T-helper 1 cell (primary cell): ENCODE data around the gene XRCC6.
"Not testable (repeated sequence)": the region's sequence is repeated elsewhere in the genome, so short reads cannot be mapped to it uniquely, and the experiment has no call there.

Source experiments
- DNase-seq, 5 donors: peaks; one replicate each; pipeline ENCODE4 v3.0.0-alpha.2; 2012 to 2020

The XRCC6 gene

DNA sequence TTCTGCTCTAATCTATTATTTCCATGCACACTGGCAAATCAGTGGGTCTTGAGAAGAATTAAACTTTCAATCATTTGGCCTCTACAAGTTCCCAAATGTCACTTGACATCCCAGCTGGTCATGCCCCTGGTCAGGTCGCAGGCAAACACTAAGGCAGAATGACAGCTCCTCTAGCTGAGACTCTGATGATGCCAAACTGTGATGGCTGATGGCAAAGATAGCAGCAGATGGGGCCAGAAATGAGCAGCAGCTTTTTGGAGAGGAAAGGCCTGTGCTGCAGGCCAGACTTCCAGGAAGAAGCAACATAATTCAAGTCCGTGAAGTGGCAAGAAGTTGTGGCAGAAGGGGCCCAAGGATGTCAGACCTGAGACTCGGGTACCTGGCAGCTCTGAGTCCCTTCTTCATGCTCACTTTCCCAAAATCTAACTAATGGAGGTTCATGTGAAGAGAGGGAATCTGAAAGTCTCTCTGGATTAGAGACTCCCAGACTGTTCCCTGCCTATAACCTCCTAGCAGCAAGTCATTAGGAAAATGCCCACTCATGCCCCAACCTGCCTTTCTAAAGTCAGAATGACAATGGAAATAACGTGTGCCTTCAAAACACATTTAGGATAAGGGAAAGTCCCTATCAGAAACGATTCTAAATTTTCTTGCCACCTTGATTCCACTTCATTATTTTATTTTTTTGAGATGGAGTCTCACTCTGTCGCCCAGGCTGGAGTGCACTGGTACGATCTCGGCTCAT is 22.0 kb upstream of the XRCC6 start:
- no peak for DNase-seq

DNA sequence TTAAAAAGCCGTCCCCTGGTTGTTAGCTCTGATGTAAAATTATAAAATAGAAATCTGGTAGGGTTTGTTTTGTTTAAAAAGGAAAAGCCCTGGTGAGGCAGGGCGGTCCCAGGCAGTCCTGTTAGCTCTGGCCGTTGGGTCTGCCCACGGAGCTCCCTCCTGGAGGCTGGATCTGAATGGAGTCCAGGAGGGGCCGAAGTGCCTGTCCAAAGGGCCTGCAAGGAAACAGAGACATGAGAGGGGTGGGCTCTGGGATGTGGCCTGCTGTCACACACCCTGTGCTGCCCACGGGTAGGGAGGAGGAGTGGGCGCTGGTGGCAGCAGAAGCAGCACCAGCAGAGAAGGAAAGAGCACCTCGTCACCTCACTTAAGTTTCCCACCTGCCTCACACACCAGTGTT is 20.1 kb upstream of the XRCC6 start:
- no peak for DNase-seq

DNA sequence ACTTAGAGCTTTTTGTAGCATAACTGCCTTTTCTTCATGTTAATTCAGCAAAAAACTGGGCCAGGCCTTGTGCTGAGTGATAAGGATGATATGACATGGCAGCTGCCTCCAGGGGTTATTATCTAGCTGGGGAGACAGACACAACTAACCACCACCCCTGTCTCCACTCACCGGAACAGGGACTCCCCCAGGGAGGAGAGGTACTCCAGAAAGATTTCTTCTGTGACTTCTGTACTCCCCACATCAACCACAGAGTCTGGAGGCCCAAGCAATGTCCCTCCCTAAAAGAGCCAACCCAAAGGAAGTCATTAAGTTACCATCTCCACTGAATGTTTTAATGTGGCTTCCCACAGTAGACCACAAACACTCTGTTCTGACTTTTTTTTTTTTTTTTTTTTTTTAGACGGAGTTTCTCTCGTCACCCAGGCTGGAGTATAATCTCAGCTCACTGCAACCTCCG is 17.2 kb upstream of the XRCC6 start:
- peak; percentile 28 to 81 (median 48) for DNase-seq

DNA sequence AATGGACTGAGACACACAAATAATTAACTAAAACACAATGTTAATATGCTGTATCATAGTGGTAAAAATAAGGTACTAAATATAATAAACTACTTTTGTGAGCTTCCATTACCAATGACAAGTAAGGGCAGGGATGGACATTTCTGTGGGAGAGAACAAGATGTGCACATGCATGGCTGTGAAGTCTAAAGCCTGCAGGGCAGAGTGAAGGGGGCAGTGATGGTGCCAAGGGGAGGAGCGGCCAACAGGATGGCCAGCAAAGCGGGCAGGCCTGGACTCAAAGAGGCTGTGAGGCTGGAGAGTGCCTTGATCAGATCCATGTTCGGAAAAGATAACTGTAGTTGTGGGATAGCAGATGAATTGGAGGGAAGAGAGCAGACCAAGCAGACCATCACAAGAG is 12.7 kb upstream of the XRCC6 start:
- DNase-seq: no peak

DNA sequence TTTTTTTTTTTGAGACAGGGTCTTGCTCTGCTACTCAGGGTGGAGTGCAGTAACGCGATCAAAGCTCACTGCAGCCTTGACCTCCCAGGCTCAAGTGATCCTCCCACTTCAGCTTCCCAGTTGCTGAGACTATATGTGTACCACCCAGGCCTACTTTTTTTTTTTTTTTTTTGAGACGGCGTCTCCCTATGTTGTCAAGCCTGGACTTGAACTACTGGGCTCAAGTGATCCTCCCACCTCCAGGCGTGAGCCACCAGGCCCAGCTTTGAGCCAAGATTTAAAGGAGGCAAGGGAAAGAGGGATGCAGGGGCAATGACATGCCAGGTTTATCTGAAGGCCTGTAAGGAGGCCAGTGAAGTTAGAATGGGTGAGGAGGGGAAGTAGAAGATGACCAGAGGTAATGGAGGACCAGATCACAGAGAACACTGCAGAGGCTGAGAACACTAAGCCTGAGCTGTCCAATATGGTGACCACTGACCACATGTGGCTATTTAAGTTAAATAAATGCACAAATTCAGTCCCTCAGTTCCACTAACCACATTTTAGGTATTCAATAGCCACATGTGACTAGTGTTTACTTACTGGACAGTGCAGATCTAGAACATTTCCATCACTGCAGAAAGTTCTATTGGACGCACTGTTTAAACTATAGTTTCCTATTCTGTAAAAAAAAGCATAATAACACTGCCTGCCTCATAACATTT is 8.3 kb upstream of the XRCC6 start:
- DNase-seq: no peak

DNA sequence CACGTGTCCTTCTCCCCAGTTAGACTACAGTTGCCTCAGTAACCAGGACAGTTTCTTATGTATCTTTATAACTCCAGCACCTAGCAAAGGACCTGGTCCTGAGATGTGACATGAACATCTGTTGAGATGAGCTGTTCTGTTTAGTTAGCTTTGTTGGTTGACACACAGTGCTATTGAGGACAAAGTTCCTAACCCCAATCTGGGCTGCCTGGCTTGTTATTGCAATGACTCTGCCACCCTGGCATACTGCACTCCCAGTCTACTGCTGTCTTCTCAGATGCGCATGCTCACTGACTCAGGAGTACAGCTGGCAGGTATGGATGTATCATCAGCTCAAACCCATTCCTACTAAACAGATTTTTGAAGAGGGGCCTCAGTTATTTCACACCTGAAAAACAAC is 7.6 kb upstream of the XRCC6 start:
- DNase-seq: no peak

DNA sequence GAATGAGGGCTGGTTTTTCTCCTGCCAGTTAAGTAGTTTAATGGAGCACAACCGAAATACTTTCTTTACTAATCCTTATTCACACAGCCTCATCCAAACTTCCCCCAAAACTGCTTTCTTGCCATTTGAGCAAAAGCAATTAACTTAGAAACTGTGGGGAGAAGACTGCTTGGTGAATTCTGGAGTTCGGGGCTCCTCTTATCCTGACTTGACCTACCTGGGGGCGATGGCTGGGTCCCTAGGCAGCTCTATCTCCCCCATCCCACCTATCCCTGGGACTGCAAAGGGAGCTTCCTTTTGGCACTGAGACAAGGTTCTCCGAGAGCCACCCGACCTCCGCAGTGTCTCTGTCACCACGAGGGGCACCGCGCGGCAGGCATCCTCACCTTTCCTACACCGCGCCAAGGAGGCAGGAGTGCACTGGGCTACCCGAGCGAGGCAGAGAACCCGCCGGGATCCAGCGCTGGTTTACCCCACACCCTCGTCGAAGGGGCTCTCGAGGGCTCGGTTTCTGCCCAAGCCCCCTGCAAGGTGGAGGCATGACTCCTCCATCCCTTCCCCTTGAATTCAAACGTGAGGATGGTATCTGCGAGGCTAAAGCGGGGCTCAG is 1.0 kb upstream of the XRCC6 start:
- DNase-seq: peak; percentile 9 to 56 (median 31)

DNA sequence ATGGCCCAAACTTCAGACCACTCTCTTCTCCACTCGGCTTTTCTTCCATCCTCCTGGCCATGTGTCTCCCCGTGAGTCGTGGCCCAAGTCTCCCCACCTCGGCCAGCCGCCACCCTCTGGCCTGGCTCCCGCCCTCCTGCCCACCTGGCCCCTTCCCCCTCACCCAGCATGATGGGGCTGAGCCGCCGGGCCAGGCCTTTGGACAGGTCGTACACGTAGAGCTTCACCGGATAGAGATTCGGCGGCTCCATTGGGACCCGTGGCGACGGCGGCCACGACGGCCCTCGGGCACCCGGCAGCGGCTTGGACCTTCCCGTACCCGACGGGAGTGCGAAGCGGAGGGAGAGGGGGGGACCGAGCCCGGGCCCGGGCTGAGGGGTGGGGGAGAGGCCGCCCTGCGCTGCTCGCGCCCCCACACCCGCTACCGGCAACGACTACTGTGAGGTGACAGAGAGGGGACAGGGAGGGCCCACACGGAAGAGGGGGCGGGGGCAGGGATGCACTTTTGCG is 451 bp upstream of the XRCC6 start, which contains the start of gene DESI1:
Gene DESI1, minus strand, starts transcription at position 455 of the 510 bp plus-strand sequence. Its CDS starts 204 bp downstream, at position 251.
- no peak for DNase-seq

DNA sequence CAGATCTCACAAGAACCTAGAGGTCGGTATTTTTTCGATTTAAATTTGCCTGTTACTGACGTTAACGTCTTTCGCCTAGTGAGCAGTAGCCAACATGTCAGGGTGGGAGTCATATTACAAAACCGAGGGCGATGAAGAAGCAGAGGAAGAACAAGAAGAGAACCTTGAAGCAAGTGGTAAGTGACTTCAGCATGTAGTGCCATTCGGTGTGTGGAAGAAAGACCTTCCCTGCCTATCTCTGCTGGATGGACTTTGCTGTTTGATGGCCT is 750 bp downstream of the XRCC6 start:
- no peak for DNase-seq

DNA sequence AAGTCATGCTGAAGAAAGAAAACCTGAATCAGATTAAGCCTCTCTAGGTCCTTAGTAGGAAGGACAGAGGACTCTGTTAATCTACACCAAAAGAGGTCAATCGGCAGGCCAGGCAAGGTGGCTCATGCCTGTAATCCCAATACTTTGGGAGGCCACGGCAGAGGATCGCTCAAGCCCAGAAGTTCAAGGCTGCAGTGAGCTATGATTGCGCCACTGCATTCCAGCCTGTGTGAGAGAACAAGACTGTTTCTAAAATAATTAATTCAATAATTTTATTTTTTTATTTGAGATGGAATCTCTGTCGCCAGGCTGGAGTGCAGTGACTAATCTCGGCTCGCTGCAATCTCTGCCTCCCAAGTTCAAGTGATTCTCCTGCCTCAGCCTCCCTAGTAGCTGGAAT is 4.5 kb downstream of the XRCC6 start:
- no peak for DNase-seq

DNA sequence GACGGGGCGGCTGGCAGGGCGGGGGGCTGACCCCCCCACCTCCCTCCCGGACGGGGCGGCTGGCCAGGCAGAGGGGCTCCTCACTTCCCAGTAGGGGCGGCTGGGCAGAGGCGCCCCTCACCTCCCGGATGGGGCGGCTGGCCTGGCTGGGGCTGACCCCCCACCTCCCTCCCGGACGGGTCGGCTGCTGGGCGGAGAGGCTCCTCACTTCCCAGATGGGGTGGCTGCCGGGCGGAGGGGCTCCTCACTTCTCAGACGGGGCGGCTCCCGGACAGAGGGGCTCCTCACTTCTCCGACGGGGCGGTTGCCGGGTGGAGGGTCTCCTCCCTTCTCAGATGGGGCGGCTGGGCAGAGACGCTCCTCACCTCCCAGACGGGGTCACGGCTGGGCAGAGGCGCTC is 10.0 kb downstream of the XRCC6 start:
- DNase-seq: not testable (repeated sequence)

DNA sequence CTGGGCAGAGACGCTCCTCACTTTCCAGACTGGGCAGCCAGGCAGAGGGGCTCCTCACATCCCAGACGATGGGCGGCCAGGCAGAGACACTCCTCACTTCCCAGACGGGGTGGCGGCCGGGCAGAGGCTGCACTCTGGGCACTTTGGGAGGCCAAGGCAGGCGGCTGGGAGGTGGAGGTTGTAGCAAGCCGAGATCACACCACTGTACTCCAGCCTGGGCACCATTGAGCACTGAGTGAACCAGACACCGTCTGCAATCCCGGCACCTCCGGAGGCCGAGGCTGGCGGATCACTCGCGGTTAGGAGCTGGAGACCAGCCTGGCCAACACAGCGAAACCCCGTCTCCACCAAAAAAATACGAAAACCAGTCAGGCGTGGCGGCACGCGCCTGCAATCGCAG is 10.5 kb downstream of the XRCC6 start:
- DNase-seq: not testable (repeated sequence)

DNA sequence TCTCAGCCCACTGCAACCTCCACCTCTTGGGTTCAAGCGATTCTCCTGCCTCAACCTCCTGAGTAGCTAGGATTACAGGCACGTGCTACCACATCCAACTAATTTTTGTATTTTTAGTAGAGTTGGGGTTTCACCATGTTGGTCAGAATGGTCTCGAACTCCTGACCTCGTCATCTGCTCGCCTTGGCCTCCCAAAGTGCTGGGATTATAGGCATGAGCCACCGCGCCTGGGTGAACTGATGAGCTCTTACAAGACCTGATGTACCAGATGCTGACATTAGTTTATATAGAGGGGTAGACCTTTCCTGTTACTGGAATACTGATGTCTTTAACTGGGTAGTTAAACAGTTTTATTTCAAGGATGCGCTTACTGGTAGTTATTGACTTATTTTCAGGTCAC is 13.5 kb downstream of the XRCC6 start:
- DNase-seq: not testable (repeated sequence)

DNA sequence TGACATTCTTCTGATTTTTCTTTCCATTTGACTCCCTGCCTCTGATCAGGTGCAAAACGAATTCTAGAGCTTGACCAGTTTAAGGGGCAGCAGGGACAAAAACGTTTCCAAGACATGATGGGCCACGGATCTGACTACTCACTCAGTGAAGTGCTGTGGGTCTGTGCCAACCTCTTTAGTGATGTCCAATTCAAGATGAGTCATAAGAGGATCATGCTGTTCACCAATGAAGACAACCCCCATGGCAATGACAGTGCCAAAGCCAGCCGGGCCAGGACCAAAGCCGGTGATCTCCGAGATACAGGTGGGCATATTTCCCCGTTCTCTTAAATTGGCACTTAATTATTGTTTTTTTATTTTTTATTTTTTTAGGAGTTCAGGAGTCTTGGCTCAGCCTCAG is 15.4 kb downstream of the XRCC6 start:
- no peak for DNase-seq

DNA sequence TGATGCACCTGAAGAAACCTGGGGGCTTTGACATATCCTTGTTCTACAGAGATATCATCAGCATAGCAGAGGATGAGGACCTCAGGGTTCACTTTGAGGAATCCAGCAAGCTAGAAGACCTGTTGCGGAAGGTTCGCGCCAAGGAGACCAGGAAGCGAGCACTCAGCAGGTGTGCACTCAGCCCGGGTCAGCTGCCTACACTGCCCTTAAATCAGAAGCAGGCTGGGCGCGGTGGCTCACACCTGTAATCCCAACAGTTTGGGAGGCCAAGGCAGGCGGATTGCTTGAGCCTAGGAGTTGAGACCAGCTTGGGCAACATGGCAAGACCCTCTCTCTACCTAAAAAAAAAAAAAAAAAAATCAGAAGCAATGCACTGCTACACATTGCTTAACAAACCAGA is 16.5 kb downstream of the XRCC6 start:
- DNase-seq: not testable (repeated sequence)

DNA sequence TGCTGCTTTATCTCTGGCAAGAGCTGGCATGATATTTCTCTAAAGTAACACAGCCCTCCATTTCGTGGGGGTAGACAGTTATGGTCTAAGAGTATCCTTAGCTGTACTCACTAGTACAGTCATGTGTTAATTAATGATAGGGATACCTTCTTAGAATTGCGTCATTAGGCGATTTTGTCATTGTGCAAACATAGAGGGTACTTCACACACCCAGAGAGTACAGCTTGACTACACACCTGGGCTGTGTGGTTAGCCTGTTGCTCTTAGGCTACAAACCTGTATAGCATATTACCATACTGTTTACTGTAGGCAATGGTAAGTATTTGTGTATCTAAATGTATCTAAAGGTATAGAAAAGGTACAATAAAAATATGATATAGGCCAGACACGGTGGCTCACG is 17.0 kb downstream of the XRCC6 start:
- no peak for DNase-seq

DNA sequence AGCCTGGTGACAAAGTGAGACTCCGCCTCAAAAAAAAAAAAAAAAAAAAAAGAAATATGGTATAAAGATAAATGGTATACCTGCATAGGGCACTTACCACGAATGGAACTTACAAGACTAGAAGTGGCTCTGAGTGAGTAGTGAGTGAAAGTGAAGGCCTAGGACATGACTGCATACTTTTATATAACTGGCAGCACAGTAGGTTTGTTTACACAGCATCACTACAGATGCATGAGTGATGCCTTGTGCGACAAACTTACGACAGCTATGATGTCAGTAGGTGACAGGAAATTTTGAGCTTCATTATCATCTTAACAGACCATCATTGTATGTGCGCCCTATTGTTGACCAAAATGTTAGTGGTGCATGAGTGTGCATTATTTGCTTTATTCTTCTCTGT is 17.7 kb downstream of the XRCC6 start:
- no peak for DNase-seq

DNA sequence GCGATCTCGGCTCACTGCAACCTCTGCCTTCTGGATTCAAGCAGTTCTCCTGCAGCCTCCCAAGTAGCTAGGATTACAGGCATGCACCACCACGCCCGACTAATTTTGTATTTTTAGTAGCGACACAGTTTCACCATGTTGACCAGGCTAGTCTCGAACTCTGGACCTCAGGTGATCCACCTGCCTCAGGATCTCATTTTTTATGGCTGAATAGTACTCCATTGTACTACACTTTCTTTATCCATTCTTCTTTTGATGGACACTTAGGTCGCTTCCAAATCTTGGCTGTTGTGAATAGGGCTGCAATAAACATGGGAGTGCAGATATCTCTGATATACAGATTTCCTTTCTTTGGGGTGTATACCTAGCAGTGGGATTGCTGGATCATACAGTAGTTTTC is 20.8 kb downstream of the XRCC6 start:
- no peak for DNase-seq

DNA sequence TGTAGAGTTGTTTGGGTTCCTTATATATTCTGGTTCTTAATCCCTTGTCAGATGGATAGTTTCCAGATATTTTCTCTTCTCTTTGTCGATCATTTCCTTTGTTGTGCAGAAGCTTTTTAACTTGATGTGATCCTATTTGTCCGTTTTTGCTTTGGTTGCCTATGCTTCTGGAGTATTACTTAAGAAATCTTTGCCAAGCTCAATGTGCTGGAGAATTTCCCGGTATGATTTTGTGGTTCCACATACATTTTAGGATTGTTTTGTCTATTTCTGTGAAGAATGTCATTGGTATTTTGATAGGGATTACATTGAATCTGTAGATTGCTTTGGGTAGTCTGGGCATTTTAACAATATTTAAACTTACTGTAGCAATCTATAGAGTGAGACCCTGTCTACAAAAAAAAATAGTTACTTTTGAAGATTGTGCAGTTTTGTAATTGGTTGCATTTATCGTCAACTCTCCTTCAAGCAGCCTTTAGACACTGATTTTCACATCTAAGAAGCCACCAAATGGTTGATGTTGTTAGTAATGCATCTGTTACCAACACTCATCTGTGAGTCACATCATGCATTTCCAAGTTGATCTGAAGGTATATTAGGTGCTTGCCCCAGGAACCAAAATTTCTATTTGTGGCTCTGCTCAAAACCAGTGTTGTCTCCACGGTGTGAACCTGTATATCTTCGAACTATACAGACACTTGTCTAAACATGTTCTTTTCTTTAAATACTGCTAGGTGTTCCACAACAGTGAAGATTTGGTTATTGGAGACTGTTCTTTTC is 21.4 kb downstream of the XRCC6 start:
- DNase-seq: no peak

DNA sequence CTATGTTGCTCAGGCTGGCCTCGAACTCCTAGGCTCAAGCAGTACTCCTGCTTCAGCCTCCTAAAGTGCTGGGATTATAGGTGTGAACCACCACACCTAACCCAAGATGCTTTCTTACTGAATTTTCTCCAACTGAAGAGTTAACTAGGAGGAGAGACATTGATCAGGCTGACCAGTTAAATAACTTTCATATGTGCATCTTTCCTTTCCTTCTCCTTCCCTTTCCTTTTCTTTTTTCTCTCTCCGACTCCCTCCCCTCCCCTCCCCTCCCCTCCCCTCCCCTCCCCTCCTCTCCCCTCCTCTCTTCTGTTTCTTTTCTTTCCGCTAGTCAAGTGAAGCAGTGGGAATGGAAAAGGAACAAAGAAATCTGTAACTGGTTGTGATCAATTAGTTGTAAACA is 26.7 kb downstream of the XRCC6 start:
- no peak for DNase-seq

DNA sequence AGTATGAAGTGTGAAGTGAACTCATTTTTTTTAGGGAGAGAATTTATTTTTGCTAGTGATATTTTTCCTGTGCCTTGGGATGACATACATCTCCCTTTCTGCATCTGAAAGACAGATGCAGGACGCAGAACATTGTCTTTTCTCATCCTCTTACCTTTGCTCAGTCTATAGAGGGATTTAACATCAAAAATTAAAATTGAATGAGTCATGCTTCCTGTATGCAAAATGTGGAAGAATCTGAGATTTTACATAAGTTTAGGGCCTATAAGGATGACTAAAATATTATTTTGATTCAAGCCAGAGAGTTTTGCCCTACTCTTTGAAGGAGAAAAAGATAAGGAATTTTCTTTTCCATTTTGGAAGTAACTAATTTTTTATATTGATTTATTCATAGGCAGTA is 27.3 kb downstream of the XRCC6 start:
- no peak for DNase-seq

DNA sequence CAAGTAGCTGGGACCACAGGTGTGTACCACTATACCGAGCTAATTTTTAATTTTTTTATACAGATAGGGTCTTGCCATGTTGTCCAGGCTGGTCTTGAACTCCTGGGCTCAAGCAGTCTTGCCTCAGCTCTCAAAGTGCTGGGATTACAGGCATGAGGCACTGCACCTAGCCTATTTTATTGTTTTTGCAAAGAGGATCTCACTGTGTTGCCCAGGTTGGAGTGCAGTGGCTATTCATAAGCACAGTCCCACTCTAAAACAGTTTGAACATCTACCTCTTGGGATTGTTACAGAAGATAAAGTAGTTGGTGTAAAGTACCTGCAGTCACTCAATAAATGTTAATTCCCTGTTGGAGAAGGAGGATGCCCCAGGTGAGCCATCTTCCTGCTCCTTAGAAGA is 29.1 kb downstream of the XRCC6 start:
- no peak for DNase-seq

DNA sequence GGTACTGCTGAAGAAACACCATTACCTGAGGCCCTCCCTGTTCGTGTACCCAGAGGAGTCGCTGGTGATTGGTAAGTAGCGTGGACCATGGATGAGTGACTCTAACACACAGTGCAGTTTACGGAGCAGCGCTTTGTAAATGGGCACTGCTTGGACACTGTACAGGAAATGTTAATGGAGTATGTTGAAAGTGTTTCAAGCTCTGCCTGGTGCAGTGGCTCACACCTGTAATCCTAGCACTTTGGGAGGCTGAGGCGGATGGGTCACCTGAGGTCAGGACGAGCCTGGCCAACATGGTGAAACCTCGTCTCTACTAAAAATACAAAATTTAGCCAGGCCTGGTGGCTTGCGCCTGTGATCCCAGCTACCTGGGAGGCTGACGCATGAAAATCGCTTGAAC is 29.7 kb downstream of the XRCC6 start:
- DNase-seq: no peak
